ENCODE data around the gene C9orf152.
"Not testable (repeated sequence)": the region's sequence is repeated elsewhere in the genome, so short reads cannot be mapped to it uniquely, and the experiment has no call there.

C9orf152 gene

GRCh38 chr9:110199643-110200042, 8.3 kb downstream of the C9orf152 start:
- TF ChIP-seq CTCF (IDR thresholded peaks at IDR 0.05; ENCODE audit: low read depth, low read length, missing control alignments), result no peak
- DNase-seq (ENCODE audit: low read depth), result no peak
- no peak overlapping the region for H3K4me3 ChIP-seq (ENCODE audit: low read depth, low read length)

DNA sequence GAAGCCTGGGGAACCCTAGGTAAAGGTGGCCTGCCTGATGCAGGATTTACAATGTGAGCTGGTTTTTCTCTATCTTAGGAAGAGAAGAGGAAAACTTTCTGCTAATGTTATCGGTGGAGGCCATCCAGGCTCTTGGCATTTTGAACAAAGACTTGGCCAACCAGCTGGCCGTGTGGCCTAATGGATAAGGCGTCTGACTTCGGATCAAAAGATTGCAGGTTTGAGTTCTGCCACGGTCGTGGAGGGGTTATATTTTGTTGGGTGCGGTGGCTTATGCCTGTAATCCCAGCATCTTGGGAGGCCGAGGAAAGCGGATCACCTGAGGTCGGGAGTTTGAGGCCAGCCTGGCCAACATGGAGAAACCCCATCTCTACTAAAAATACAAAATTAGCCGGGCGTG, 9.6 kb downstream of the C9orf152 start:
- no peak overlapping the region for H3K4me3 ChIP-seq (ENCODE audit: low read depth, low read length)
- DNase-seq (ENCODE audit: low read depth), result no peak
- TF ChIP-seq CTCF (IDR thresholded peaks at IDR 0.05; ENCODE audit: low read depth, low read length, missing control alignments), result no peak

GRCh38 chr9:110197330-110198187, 10.4 kb downstream of the C9orf152 start:
- DNase-seq (ENCODE audit: low read depth), result no peak
- H3K4me3 ChIP-seq (ENCODE audit: low read depth, low read length), result no peak overlapping the region
- peak; percentile 2 for TF ChIP-seq CTCF (IDR thresholded peaks at IDR 0.05; ENCODE audit: low read depth, low read length, missing control alignments)

- DNase-seq (ENCODE audit: low read depth); H3K4me3 ChIP-seq (ENCODE audit: low read depth, low read length): not testable (repeated sequence)
Observed at GRCh38 chr9:110196084-110196499, 11.9 kb downstream of the C9orf152 start.

- no peak for TF ChIP-seq CTCF (IDR thresholded peaks at IDR 0.05; ENCODE audit: low read depth, low read length, missing control alignments)
- DNase-seq (ENCODE audit: low read depth), result no peak
Observed at GRCh38 chr9:110192531-110193261, 15.3 kb downstream of the C9orf152 start.

DNA sequence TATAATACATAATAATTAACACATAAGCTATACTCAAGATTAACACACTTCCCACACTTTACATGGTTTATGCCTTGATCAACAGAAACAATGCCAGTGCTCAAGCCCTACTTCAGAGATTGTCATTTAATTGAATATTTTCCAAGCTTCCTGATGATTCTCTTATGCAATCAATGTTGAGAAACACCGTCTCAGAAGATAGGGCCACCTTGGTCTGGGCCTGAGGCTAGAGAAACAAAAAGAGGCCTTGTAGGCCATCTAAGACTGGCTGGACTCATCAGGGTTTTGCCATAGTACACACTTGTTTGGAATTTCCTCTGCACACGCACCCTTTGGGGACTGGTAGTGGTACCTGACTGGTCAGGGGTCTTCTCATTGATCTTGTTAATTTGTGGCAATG, 16.3 kb downstream of the C9orf152 start:
- TF ChIP-seq CTCF (IDR thresholded peaks at IDR 0.05; ENCODE audit: low read depth, low read length, missing control alignments), result no peak
- no peak for DNase-seq (ENCODE audit: low read depth)
- no peak overlapping the region for H3K4me3 ChIP-seq (ENCODE audit: low read depth, low read length)

More at GRCh38 chr9:110192531-110193261, 15.3 kb downstream of the C9orf152 start:
- no peak overlapping the region for H3K4me3 ChIP-seq (ENCODE audit: low read depth, low read length)

- TF ChIP-seq CTCF (IDR thresholded peaks at IDR 0.05; ENCODE audit: low read depth, low read length, missing control alignments), result no peak
- no peak for DNase-seq (ENCODE audit: low read depth)
- no peak overlapping the region for H3K4me3 ChIP-seq (ENCODE audit: low read depth, low read length)
Observed at GRCh38 chr9:110189559-110190320, 18.2 kb downstream of the C9orf152 start.

Measured in GM12864 (cell line).